H9 (cell line): Measurements from ENCODE around the gene FBL. TPM values are rescaled to one million over a fixed set of nuclear protein-coding genes. Genes with fewer than 3 reads are reported as not detected.
A peak's percentile ranks its signal among the peaks of the same experiment; 100 is the strongest.

Experiments used
- DNase-seq: peaks from one replicate; pipeline ENCODE4 v3.0.0-alpha.2; 2017
- H2AFZ ChIP-seq: one replicate; pipeline ENCODE4 v1.6.1; 2013; ENCODE audit warnings: mild to moderate bottlenecking, low read length, control low read depth, moderate library complexity
- H2AK5ac ChIP-seq: 2 replicates; pipeline ENCODE4 v1.6.1; 2013; ENCODE audit warnings: low read length, control low read depth, mixed read lengths; ENCODE audit not compliant: insufficient read length
- H2BK120ac ChIP-seq: one replicate; pipeline ENCODE4 v1.6.1; 2013; ENCODE audit warnings: low read depth, mild to moderate bottlenecking, low read length, control low read depth, inconsistent platforms; ENCODE audit not compliant: poor library complexity, severe bottlenecking
- H2BK12ac ChIP-seq: 2 replicates; pipeline ENCODE4 v1.6.1; 2013; ENCODE audit warnings: low read length, control low read depth, mixed read lengths, low read depth; ENCODE audit not compliant: insufficient read length
- H2BK15ac ChIP-seq: 2 replicates; pipeline ENCODE4 v1.6.1; 2013; ENCODE audit warnings: low read depth, low read length, control low read depth
- H2BK20ac ChIP-seq: one replicate; pipeline ENCODE4 v1.6.1; 2013; ENCODE audit warnings: low read depth, mild to moderate bottlenecking, low read length, control low read depth, inconsistent platforms; ENCODE audit not compliant: poor library complexity, severe bottlenecking
- H2BK5ac ChIP-seq: 2 replicates; pipeline ENCODE4 v1.6.1; 2013; ENCODE audit warnings: low read length, control low read depth, mixed read lengths; ENCODE audit not compliant: insufficient read length
- H3K14ac ChIP-seq: 2 replicates; pipeline ENCODE4 v1.6.1; 2013; ENCODE audit warnings: low read length, control low read depth; ENCODE audit not compliant: insufficient read depth
- H3K18ac ChIP-seq: 2 replicates; pipeline ENCODE4 v1.6.1; 2013; ENCODE audit warnings: low read depth, mild to moderate bottlenecking, mixed read lengths, low read length, control low read depth; ENCODE audit not compliant: insufficient read length
- H3K23ac ChIP-seq: 2 replicates; pipeline ENCODE4 v1.6.1; 2013; ENCODE audit warnings: low read length, control low read depth, mixed read lengths, low read depth; ENCODE audit not compliant: insufficient read length
- H3K23me2 ChIP-seq: 2 replicates; pipeline ENCODE4 v1.6.1; 2013; ENCODE audit warnings: low read depth, mild to moderate bottlenecking, mixed read lengths, low read length, control low read depth; ENCODE audit not compliant: insufficient read length, poor library complexity, severe bottlenecking
- H3K27ac ChIP-seq: 2 replicates; pipeline ENCODE4 v1.5.1; 2013; ENCODE audit warnings: low read length, control low read depth, mixed read lengths, low read depth; ENCODE audit not compliant: insufficient read length
- H3K27me3 ChIP-seq: 2 replicates; pipeline ENCODE4 v1.6.1; 2013; ENCODE audit warnings: low read length, control low read depth, inconsistent platforms; ENCODE audit not compliant: insufficient read depth
- H3K4ac ChIP-seq: 2 replicates; pipeline ENCODE4 v1.6.1; 2013; ENCODE audit warnings: low read depth, mild to moderate bottlenecking, control low read depth, inconsistent platforms, low read length, moderate library complexity
- H3K4me1 ChIP-seq: 2 replicates; pipeline ENCODE4 v1.6.1; 2013; ENCODE audit warnings: low read length, control low read depth, inconsistent platforms; ENCODE audit not compliant: insufficient read depth
- H3K4me2 ChIP-seq: 2 replicates; pipeline ENCODE4 v1.6.1; 2013; ENCODE audit warnings: low read length, control low read depth, mixed read lengths; ENCODE audit not compliant: insufficient read length, insufficient read depth
- H3K56ac ChIP-seq: 2 replicates; pipeline ENCODE4 v1.6.1; 2013; ENCODE audit warnings: low read depth, mild to moderate bottlenecking, mixed read lengths, low read length, control low read depth; ENCODE audit not compliant: insufficient read length
- H3K79me1 ChIP-seq: 2 replicates; pipeline ENCODE4 v1.6.1; 2013; ENCODE audit warnings: low read depth, mild to moderate bottlenecking, moderate library complexity, low read length, control low read depth, inconsistent platforms; ENCODE audit not compliant: insufficient read depth, poor library complexity, severe bottlenecking
- H3K79me2 ChIP-seq: 2 replicates; pipeline ENCODE4 v1.6.1; 2013; ENCODE audit warnings: low read length, control low read depth, inconsistent platforms; ENCODE audit not compliant: insufficient read depth
- H3K9ac ChIP-seq: 2 replicates; pipeline ENCODE4 v1.6.1; 2013; ENCODE audit warnings: low read length, control low read depth, mixed read lengths; ENCODE audit not compliant: insufficient read length; ENCODE audit errors: extremely low read depth
- H3K9me3 ChIP-seq: one replicate; pipeline ENCODE4 v1.6.1; 2013; ENCODE audit warnings: low read depth, low read length, inconsistent platforms; ENCODE audit not compliant: control insufficient read depth
- H3T11ph ChIP-seq: one replicate; pipeline ENCODE4 v1.6.1; 2013; ENCODE audit warnings: mild to moderate bottlenecking, low read length, control low read depth, inconsistent platforms
- H4K20me1 ChIP-seq: one replicate; pipeline ENCODE4 v1.6.1; 2013; ENCODE audit not compliant: control insufficient read depth, insufficient read length, insufficient read depth
- H4K5ac ChIP-seq: 2 replicates; pipeline ENCODE4 v1.6.1; 2013; ENCODE audit warnings: low read depth, mild to moderate bottlenecking, mixed read lengths, low read length, control low read depth; ENCODE audit not compliant: insufficient read length
- H4K8ac ChIP-seq: replicated peaks from 2 replicates; pipeline ENCODE4 v1.6.1; 2013; ENCODE audit warnings: low read length, control low read depth, mixed read lengths, low read depth; ENCODE audit not compliant: insufficient read length
- H4K91ac ChIP-seq: 2 replicates; pipeline ENCODE4 v1.6.1; 2013; ENCODE audit warnings: low read depth, mild to moderate bottlenecking, moderate library complexity, mixed read lengths, low read length, control low read depth; ENCODE audit not compliant: insufficient read length
- H3K27ac Mint-ChIP-seq, 3 experiments: 2 replicates in 2 of 3; 3 replicates in 1 of 3; pipeline ENCODE4 v1.8.0; 2020 to 2021; ENCODE audit warnings: mixed read lengths in 3 of 3, mild to moderate bottlenecking in 1 of 3, moderate library complexity in 1 of 3
- H3K27me3 Mint-ChIP-seq: 2 replicates; pipeline ENCODE4 v1.8.0; 2021; ENCODE audit warnings: low read depth, mild to moderate bottlenecking, moderate library complexity, mixed read lengths
- H3K36me3 Mint-ChIP-seq, 3 experiments: 2 replicates in 2 of 3; 3 replicates in 1 of 3; pipeline ENCODE4 v1.8.0; 2020 to 2021; ENCODE audit warnings: low read depth in 3 of 3, mixed read lengths in 3 of 3; ENCODE audit not compliant: insufficient read depth in 1 of 3
- H3K4me1 Mint-ChIP-seq, 2 experiments: 2 replicates each; pipeline ENCODE4 v1.8.0; 2020; ENCODE audit warnings: mixed read lengths in 2 of 2
- H3K4me3 Mint-ChIP-seq, 2 experiments: 2 replicates in 1 of 2; 3 replicates in 1 of 2; pipeline ENCODE4 v1.8.0; 2020 to 2021; ENCODE audit warnings: mild to moderate bottlenecking in 2 of 2, mixed read lengths in 2 of 2, moderate library complexity in 1 of 2
- H3K9me3 Mint-ChIP-seq, 2 experiments: 2 replicates in 1 of 2; 3 replicates in 1 of 2; pipeline ENCODE4 v1.8.0; 2020; ENCODE audit warnings: mild to moderate bottlenecking in 2 of 2, mixed read lengths in 2 of 2, moderate library complexity in 1 of 2
- CTCF ChIP-seq: fragments of 200-600 bp; sonication (generic); conservative IDR thresholded peaks from 3 replicates; pipeline ENCODE4 v1.8.0; 2021; ENCODE audit warnings: antibody characterized with exemption, mild to moderate bottlenecking
- WGBS: extraction: QIAGEN DNeasy Blood & Tissue Kit; methylation state at CpG from one replicate; pipeline ENCODE4 v1.1.7; 2013; ENCODE audit warnings: missing lambda C conversion rate, low lambda C conversion rate, mixed read lengths; ENCODE audit not compliant: insufficient read length; ENCODE audit errors: extremely low coverage; 5-methylcytosine and 5-hydroxymethylcytosine counted together
- total RNA-seq: library from RNA; stranded (reverse); gene quantifications from 2 replicates; pipeline ENCODE4 v1.2.1, GENCODE V29; 2021

The FBL gene
- total RNA-seq, 1 experiment from 2014 or later, result 625 TPM

- Histone ChIP-seq H3K27ac (no peak overlapping the region), H3K9ac (no peak overlapping the region), H2BK15ac (no peak overlapping the region), H2BK12ac (no peak overlapping the region), H3K79me1 (no peaks in the 10 kb centered on the region), H4K8ac (no peak overlapping the region), H2BK5ac (no peak overlapping the region), H4K20me1 (no peaks in the 10 kb centered on the region), H3K23ac (no peak overlapping the region), H3K27me3 (no peaks in the 10 kb centered on the region), H2AFZ (no peak overlapping the region), H3K18ac (no peak overlapping the region), H3K23me2 (no peaks in the 10 kb centered on the region), H3K9me3 (no peaks in the 10 kb centered on the region), H2BK120ac (no peak overlapping the region), H3K79me2 (no peaks in the 10 kb centered on the region), H2BK20ac (no peak overlapping the region), H3T11ph (no peak overlapping the region), H3K4me2 (no peak overlapping the region), H3K4me1 (no peaks in the 10 kb centered on the region), H3K56ac (no peak overlapping the region), H3K14ac (no peak overlapping the region), H3K4ac (no peak overlapping the region), H2AK5ac (no peak overlapping the region), H4K91ac (no peak overlapping the region), H4K5ac (no peak overlapping the region)
- no peak for TF ChIP-seq CTCF
- no peaks in the 10 kb centered on the region for H3K36me3 Mint-ChIP-seq
- no peak for DNase-seq
- H3K9me3 Mint-ChIP-seq, result no peaks in the 10 kb centered on the region
- peaks cover 3% of the 10 kb centered on the region for H3K27me3 Mint-ChIP-seq
- peaks cover 6 to 15% of the 10 kb centered on the region in 2 experiments for H3K4me1 Mint-ChIP-seq
- H3K4me3 Mint-ChIP-seq, result no peak overlapping the region
- peak overlapping the region in 1 of 3 experiments; percentile 78; a peak in 3 of 7 replicates for H3K27ac Mint-ChIP-seq
- no CpG with 5 or more reads among the region's 4 CpGs for WGBS
These were observed 43.2 kb downstream of the FBL start for GRCh38 chr19:39802958-39803357.
